Dedifferentiated amniotic fluid mesenchymal stem cell (primary cell): ENCODE results near the gene GGA2.
"Not testable (repeated sequence)": the region's sequence is repeated elsewhere in the genome, so short reads cannot be mapped to it uniquely, and the experiment has no call there.

ENCODE experiments used
- DNase-seq: peaks from one replicate; pipeline ENCODE4 v3.0.0-alpha.2; 2016; ENCODE audit errors: extremely low spot score

GGA2 gene

GRCh38 chr16:23510164-23510914 lies at the start of gene GGA2:
Gene GGA2 (minus strand): TSS chr16:23510494. CDS start chr16:23510411, 83 bp downstream.
- DNase-seq = peak; percentile 46

- DNase-seq = peak; percentile 34
These were observed 47.7 kb upstream of the GGA2 start for GRCh38 chr16:23557779-23558702.

DNA sequence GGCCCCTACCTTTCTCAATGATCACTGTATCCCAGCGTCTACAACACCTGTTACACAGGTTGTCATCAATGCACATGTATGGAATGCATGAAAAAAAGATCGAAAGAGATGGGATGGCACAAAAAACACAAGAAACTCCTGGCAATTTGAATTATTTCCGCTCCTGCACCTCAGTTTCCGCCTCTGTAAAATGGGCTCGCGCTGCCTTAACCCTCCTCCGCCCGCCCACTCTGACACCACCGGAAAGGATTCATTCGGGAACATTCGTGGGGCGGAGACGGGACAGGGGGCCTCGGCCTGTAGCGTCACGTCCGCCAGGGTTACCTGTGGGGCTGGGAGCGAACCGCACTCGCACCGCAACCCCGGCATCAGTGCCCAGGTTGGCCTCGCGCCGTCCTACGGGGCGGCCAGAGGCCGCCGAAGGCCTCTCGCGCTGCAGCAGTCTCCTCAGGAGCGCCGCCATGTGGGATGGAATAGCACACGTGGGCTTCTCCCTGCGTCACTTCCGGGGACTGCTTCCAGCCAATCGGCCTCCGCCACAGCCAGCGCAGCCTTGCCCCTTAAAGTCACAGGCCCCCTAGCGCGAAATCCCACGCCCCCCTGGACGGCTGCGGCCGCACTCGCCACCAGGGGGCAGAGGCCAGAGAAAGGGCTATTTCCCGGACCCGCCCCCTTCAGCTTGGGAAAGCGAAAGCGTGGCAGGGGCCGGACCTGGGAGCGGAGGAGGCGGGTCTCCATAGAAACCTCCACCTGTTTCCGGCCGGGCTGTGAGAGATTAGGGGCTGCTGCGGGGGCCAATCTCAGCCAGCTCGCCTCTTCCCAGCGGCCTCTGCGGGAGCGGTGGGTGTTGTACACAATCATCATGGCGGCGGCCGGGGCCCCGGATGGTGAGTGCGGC lies 46.8 kb upstream of the GGA2 start, which contains the start of the genes EARS2 and UBFD1:
Gene EARS2 (minus strand): TSS at position 470 of the 898 bp plus-strand sequence. CDS start 7 bp downstream, at position 463.
Gene UBFD1 (plus strand): TSS at position 847 of the 898 bp plus-strand sequence. CDS start 16 bp downstream, at position 863.
- peak; percentile 98 for DNase-seq

- DNase-seq = no peak
These were observed 44.2 kb upstream of the GGA2 start for GRCh38 chr16:23554536-23554935.

DNA sequence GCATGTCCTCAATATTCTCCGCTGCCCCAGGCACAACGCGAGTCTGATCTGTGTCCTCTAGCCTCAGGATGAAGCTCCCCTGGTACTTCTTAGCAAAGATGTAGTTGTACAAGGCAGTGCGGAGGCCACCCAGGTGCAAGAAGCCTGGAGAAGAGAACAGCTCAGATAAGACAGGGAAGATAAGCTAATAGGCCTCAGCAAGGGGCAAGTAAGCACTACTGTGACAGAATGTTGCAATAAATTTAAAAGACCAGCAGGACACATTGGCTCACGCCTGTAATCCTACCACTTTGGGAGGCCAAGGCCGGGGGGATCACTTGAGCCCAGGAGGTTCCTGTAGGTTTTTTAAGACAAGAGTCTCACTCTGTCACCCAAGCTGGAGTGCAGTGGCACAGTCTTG lies 41.9 kb upstream of the GGA2 start:
- DNase-seq = no peak

GRCh38 chr16:23549938-23550337 lies 39.6 kb upstream of the GGA2 start:
- DNase-seq = no peak

GRCh38 chr16:23544436-23544835 lies 34.1 kb upstream of the GGA2 start:
- DNase-seq = no peak

DNA sequence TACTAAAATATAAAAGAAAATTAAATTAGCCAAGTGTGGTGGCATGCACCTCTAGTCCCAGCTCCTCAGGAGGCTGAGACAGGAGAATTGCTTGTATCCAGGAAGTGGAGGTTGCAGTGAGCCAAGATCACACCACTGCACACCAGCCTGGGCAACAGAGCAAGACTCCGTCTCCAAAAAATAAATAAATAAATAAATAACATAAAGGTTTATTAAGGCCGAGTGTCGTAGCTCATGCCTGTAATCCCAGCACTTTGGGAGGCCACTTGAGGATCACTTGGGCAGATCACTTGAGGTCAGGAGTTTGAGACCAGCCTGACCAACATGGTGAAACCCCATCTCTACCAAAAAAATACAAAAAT lies 30.5 kb upstream of the GGA2 start:
- not testable (repeated sequence) for DNase-seq

- DNase-seq = no peak
These were observed 29.9 kb upstream of the GGA2 start for GRCh38 chr16:23539984-23540816.

GRCh38 chr16:23538919-23539278 lies 28.6 kb upstream of the GGA2 start:
- DNase-seq = no peak

GRCh38 chr16:23537390-23537789 lies 27.1 kb upstream of the GGA2 start:
- no peak for DNase-seq

- no peak for DNase-seq
These were observed 25.6 kb upstream of the GGA2 start for GRCh38 chr16:23535901-23536300.

DNA sequence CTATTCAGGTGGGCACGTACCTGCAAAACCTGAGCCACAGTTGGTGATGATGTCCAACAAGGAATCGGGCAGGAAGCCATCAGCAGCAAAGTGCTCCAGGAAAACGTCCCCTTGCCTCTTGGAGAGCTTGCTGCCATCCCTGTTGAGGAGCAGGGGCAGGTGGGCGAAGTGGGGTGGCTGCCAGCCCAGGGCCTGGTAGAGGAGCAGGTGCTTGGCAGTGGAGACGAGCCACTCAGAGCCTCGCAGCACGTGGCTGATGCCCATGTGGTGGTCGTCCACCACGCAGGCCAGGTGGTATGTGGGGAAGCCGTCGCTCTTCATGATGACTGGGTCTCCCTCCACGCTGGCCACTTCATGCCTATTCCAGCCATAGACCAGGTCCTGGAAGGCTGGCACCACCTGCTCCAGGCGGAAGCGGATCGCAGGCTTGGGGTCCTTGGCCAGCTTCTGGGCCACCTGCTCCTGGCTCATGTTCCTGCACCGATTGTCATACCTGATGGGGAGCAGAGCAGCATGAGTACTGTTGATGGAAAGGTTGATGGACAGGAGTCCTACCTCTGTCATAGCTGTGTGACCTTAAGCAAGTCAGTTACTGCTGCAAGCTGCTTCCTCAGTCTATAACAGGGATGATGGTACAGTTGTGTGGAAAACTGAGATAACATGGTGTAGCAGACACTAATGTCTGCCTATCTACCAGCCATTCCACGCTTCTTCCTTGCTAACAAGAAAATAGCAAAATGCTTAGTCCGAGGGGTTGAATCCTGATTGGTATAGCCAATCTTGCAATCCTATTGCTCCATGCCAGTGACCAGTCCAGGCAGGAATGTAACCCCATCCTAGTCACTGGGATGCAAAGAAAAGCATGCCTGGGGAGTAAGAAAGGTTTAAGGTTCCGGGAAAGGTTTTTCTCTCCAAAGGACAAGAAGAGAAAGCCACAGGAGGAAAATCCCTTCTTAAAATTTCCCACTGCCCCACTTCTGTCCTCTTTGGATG lies 24.9 kb upstream of the GGA2 start:
- DNase-seq = no peak

DNA sequence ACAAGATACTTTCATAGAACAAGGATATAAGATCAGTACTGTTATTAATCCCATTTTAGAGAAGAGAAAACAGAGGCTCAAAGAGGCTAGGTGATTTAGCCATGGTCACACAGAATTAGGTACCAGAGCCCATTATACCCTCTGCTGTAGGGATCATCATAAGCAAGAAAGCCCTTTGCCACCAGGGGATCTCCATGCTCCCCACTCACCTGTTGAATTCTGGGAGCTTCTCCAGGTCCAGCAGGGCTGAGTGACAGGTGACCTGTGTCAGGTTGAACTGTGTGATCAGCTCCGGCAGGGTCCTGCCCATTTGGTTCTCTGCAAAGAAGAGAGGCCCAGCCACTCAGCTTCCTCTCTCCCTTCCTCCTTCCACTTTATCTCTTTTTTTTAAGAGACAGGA lies 22.2 kb upstream of the GGA2 start:
- no peak for DNase-seq

DNA sequence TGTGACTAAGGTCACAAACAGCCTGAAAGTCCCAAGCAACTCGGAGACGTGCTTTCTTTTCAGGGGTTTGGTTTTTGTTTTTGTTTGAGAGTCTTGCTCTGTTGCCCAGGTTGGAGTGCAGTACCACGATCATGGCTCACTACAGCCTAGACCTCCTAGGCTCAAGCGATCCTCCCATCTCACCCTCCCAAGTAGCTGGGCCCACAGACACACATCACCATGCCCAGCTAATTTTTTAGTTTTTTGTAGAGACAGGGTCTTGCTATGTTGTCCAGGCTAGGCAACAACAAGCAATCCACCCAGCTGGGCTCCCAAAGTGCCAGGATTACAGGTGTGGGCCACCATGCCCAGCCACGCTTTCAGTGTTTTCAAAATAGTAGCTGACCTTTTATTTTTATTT lies 19.8 kb upstream of the GGA2 start:
- no peak for DNase-seq

DNA sequence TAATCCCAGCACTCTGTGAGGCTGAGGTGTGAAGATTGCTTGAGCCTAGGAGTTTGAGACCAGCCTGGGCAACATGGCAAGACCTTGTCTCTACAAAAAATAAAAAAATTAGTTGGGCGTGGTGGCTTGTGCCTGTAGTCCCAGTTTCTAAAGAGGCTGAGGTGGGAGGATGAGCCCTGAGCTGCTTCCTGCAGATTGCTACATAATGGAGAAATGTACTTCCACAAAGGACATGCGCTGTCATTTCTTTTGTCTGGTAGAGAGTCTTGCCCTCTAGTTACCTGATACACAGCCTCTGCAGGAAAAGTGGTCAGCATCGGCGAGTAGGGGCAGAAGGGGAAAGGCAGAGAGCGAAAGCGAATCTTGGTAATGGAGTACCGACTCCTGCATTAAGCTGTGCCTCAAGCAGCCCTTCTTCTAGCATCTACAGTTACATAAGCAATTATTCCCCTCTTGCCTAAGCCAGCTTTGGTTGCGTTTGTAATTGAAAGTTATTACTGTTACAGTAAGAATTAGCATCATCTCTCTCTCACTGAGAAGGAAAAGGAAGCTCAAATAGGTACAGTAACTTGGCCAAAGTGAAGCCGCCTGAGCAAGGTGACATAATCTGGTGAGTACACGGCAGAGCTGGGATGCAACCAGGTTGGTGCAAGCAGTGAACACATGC lies 18.5 kb upstream of the GGA2 start:
- no peak for DNase-seq

- DNase-seq = no peak
These were observed 17.8 kb upstream of the GGA2 start for GRCh38 chr16:23527961-23528643.

- DNase-seq = no peak
These were observed 14.6 kb upstream of the GGA2 start for GRCh38 chr16:23524886-23525285.
